Keratinocyte (primary cell): Measurements from ENCODE around the gene PFKP.

Experiments used
- EZH2 ChIP-seq: IDR thresholded peaks from one replicate; pipeline ENCODE4 v1.6.1; 2012; ENCODE audit warnings: inconsistent platforms, mild to moderate bottlenecking, low read length, moderate library complexity
- TF ChIP-seq, protein P1 (sequence below), 3 experiments: IDR thresholded peaks in 1 of 3; conservative IDR thresholded peaks in 1 of 3; optimal IDR thresholded peaks in 1 of 3; 2 replicates in 2 of 3; 3 replicates in 1 of 3; pipeline versions ENCODE3 to v1.5.1; 2011; ENCODE audit warnings: low read length in 3 of 3, mild to moderate bottlenecking in 3 of 3, moderate library complexity in 2 of 3, control low read depth in 1 of 3, inconsistent platforms in 1 of 3; ENCODE audit not compliant: insufficient read depth in 2 of 3; ENCODE audit errors: extremely low read depth in 1 of 3

DNA sequence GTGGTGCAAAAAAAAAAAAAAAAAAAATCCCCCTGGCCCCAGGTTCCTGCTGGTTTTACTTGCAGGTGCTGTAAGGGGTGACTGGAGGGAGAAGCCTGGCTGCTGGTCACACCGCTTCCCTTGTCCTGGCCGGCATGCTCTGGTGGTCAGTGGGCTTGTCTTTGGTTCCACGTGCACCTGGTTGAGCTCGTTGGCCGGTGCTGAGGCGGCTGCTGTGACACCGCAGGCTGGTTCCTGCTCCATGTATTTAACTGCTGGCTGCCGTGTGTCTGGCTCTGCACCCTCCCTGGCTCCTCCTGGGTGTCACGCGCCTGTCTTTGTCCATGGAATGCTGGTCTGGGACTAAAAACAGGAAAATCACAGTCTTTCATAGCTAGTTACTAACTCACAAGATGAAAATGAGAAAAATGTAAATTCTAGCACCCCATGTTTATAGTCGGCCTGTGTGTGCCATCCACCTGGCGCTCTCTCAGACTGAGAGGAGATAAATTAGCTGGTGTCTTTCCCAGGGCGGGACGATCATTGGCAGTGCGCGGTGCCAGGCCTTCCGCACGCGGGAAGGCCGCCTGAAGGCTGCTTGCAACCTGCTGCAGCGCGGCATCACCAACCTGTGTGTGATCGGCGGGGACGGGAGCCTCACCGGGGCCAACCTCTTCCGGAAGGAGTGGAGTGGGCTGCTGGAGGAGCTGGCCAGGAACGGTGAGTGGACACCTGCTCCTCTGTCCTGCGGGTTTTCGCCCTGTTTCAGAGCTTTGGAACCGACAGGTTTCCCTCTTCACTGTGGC lies 33.7 kb downstream of the PFKP start:
- TF ChIP-seq, protein P1, sequence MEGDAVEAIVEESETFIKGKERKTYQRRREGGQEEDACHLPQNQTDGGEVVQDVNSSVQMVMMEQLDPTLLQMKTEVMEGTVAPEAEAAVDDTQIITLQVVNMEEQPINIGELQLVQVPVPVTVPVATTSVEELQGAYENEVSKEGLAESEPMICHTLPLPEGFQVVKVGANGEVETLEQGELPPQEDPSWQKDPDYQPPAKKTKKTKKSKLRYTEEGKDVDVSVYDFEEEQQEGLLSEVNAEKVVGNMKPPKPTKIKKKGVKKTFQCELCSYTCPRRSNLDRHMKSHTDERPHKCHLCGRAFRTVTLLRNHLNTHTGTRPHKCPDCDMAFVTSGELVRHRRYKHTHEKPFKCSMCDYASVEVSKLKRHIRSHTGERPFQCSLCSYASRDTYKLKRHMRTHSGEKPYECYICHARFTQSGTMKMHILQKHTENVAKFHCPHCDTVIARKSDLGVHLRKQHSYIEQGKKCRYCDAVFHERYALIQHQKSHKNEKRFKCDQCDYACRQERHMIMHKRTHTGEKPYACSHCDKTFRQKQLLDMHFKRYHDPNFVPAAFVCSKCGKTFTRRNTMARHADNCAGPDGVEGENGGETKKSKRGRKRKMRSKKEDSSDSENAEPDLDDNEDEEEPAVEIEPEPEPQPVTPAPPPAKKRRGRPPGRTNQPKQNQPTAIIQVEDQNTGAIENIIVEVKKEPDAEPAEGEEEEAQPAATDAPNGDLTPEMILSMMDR (optimal IDR thresholded peaks at IDR 0.05 in 1 of 3, IDR thresholded peaks at IDR 0.05 in 1 of 3, conservative IDR thresholded peaks at IDR 0.05 in 1 of 3; ENCODE audit: extremely low read depth in 1 of 3, insufficient read depth in 2 of 3, low read length in 3 of 3): no peak
- no peak for TF ChIP-seq EZH2
